Astrocyte (in vitro differentiated cells and primary cell): ENCODE measurements around the gene DLGAP4. TPM values are rescaled to one million over a fixed set of nuclear protein-coding genes. Genes with fewer than 3 reads are reported as not detected.

Experiments
- DNase-seq: peaks from one replicate; pipeline ENCODE4 v3.0.0-alpha.2; 2010; ENCODE audit warnings: low read depth
- FAIRE-seq: peaks from 2 replicates; lab custom pipeline; 2011; peaks lifted over from hg19 to GRCh38; lab: Jason Lieb, UNC
- H2AFZ ChIP-seq: 2 replicates; pipeline ENCODE4 v1.6.0; 2012; ENCODE audit warnings: low read depth, low read length, inconsistent platforms
- H3K27ac ChIP-seq: 2 replicates; pipeline ENCODE4 v1.5.1; 2011; ENCODE audit warnings: low read depth, low read length, inconsistent platforms
- H3K27me3 ChIP-seq: 2 replicates; pipeline ENCODE4 v1.6.0; 2011; ENCODE audit warnings: low read length, inconsistent platforms; ENCODE audit not compliant: insufficient read depth
- H3K36me3 ChIP-seq: 2 replicates; pipeline ENCODE4 v1.5.1; 2011; ENCODE audit warnings: low read length, inconsistent platforms; ENCODE audit not compliant: insufficient read depth
- H3K4me1 ChIP-seq: 2 replicates; pipeline ENCODE4 v1.5.1; 2011; ENCODE audit warnings: low read length, inconsistent platforms; ENCODE audit not compliant: insufficient read depth
- H3K4me2 ChIP-seq: 2 replicates; pipeline ENCODE4 v1.6.0; 2012; ENCODE audit warnings: low read length, inconsistent platforms
- H3K4me3 ChIP-seq: 2 replicates; pipeline ENCODE4 v1.5.1; 2011; ENCODE audit warnings: low read depth, mild to moderate bottlenecking, low read length, inconsistent platforms; ENCODE audit not compliant: insufficient read depth
- H3K79me2 ChIP-seq: 2 replicates; pipeline ENCODE4 v1.6.0; 2012; ENCODE audit warnings: mild to moderate bottlenecking, low read length, inconsistent platforms; ENCODE audit not compliant: insufficient read depth
- H3K9ac ChIP-seq: 2 replicates; pipeline ENCODE4 v1.6.0; 2012; ENCODE audit warnings: mild to moderate bottlenecking, low read length, inconsistent platforms
- H3K9me3 ChIP-seq: 2 replicates; pipeline ENCODE4 v1.5.1; 2012; ENCODE audit warnings: low read depth, mild to moderate bottlenecking, low read length, inconsistent platforms; ENCODE audit not compliant: insufficient read depth
- H4K20me1 ChIP-seq: 2 replicates; pipeline ENCODE4 v1.6.0; 2012; ENCODE audit warnings: low read length, inconsistent platforms; ENCODE audit not compliant: insufficient read depth
- H3K27ac Mint-ChIP-seq: one replicate; pipeline ENCODE4 v1.8.0; 2021; ENCODE audit warnings: mild to moderate bottlenecking, mixed read lengths; ENCODE audit not compliant: unreplicated experiment
- H3K27me3 Mint-ChIP-seq: one replicate; pipeline ENCODE4 v1.8.0; 2021; ENCODE audit warnings: low read depth, mixed read lengths; ENCODE audit not compliant: unreplicated experiment
- H3K36me3 Mint-ChIP-seq: one replicate; pipeline ENCODE4 v1.8.0; 2021; ENCODE audit warnings: low read depth, mixed read lengths; ENCODE audit not compliant: unreplicated experiment
- H3K4me1 Mint-ChIP-seq: one replicate; pipeline ENCODE4 v1.8.0; 2021; ENCODE audit warnings: low read depth, mixed read lengths; ENCODE audit not compliant: unreplicated experiment
- H3K4me3 Mint-ChIP-seq: one replicate; pipeline ENCODE4 v1.8.0; 2021; ENCODE audit warnings: mild to moderate bottlenecking, moderate library complexity, mixed read lengths; ENCODE audit not compliant: unreplicated experiment
- H3K9me3 Mint-ChIP-seq: one replicate; pipeline ENCODE4 v1.8.0; 2021; ENCODE audit warnings: mild to moderate bottlenecking, mixed read lengths; ENCODE audit not compliant: unreplicated experiment
- CTCF ChIP-seq: IDR thresholded peaks from 2 replicates; pipeline ENCODE4 v1.5.1; 2011; ENCODE audit warnings: low read depth, mild to moderate bottlenecking, inconsistent platforms, low read length, moderate library complexity; ENCODE audit not compliant: insufficient read depth
- EZH2 ChIP-seq: IDR thresholded peaks from 2 replicates; pipeline ENCODE4 v1.6.1; 2012; ENCODE audit warnings: mild to moderate bottlenecking, low read length, inconsistent platforms; ENCODE audit not compliant: insufficient read depth
- total RNA-seq: library from RNA; stranded (reverse); gene quantifications from 2 replicates; pipeline ENCODE4 v1.2.1, GENCODE V29; 2021

Gene DLGAP4
- total RNA-seq, 1 donor from 2014 or later: 135 TPM

GRCh38 chr20:36359668-36360406, 53.7 kb downstream of the DLGAP4 start:
- H3K4me1 Mint-ChIP-seq: no peaks in the 10 kb centered on the region
- DNase-seq: no peak
- no peak overlapping the region for H3K9ac ChIP-seq
- no peaks in the 10 kb centered on the region for H3K79me2 ChIP-seq
- FAIRE-seq: no peak
- H3K27me3 Mint-ChIP-seq: peaks cover 52% of the 10 kb centered on the region
- no peaks in the 10 kb centered on the region for H3K36me3 Mint-ChIP-seq
- H2AFZ ChIP-seq: no peak overlapping the region
- no peak for TF ChIP-seq CTCF
- TF ChIP-seq EZH2: no peak
- no peak overlapping the region for H3K27ac Mint-ChIP-seq
- H4K20me1 ChIP-seq: no peaks in the 10 kb centered on the region
- H3K4me3 ChIP-seq: no peak overlapping the region
- no peak overlapping the region for H3K27ac ChIP-seq
- H3K36me3 ChIP-seq: no peaks in the 10 kb centered on the region
- peaks cover 4% of the 10 kb centered on the region for H3K27me3 ChIP-seq
- H3K9me3 Mint-ChIP-seq: peaks cover 2% of the 10 kb centered on the region
- H3K4me2 ChIP-seq: no peak overlapping the region
- H3K4me3 Mint-ChIP-seq: peak overlapping the region; percentile 34
- no peaks in the 10 kb centered on the region for H3K9me3 ChIP-seq
- H3K4me1 ChIP-seq: no peaks in the 10 kb centered on the region

- Histone ChIP-seq H3K27me3 (peaks cover 9% of the 10 kb centered on the region), H3K27ac (no peak overlapping the region), H3K4me3 (no peak overlapping the region), H3K36me3 (no peaks in the 10 kb centered on the region), H3K9ac (no peak overlapping the region), H3K79me2 (no peaks in the 10 kb centered on the region), H3K4me2 (no peak overlapping the region), H2AFZ (no peak overlapping the region), H4K20me1 (no peaks in the 10 kb centered on the region), H3K4me1 (no peaks in the 10 kb centered on the region), H3K9me3 (no peaks in the 10 kb centered on the region)
- Mint-ChIP-seq H3K27me3 (peaks cover 52% of the 10 kb centered on the region), H3K36me3 (no peaks in the 10 kb centered on the region), H3K4me1 (no peaks in the 10 kb centered on the region), H3K9me3 (peaks cover 2% of the 10 kb centered on the region), H3K27ac (no peak overlapping the region), H3K4me3 (no peak overlapping the region)
- no peak for TF ChIP-seq EZH2
- TF ChIP-seq CTCF: no peak
- FAIRE-seq (no peak), DNase-seq (no peak)
These were observed 54.3 kb downstream of the DLGAP4 start for GRCh38 chr20:36360429-36360828.

GRCh38 chr20:36361406-36361805, 55.3 kb downstream of the DLGAP4 start:
- no peaks in the 10 kb centered on the region for H3K36me3 ChIP-seq
- H3K27me3 ChIP-seq: peaks cover 11% of the 10 kb centered on the region
- H3K9me3 ChIP-seq: no peaks in the 10 kb centered on the region
- H4K20me1 ChIP-seq: no peaks in the 10 kb centered on the region
- H3K4me3 Mint-ChIP-seq: no peak overlapping the region
- no peaks in the 10 kb centered on the region for H3K4me1 ChIP-seq
- no peak overlapping the region for H3K27ac ChIP-seq
- no peak overlapping the region for H3K4me3 ChIP-seq
- H3K79me2 ChIP-seq: no peaks in the 10 kb centered on the region
- FAIRE-seq (no peak), DNase-seq (no peak)
- no peaks in the 10 kb centered on the region for H3K4me1 Mint-ChIP-seq
- H3K27ac Mint-ChIP-seq: no peak overlapping the region
- no peak for TF ChIP-seq CTCF
- TF ChIP-seq EZH2: no peak
- no peaks in the 10 kb centered on the region for H3K36me3 Mint-ChIP-seq
- no peak overlapping the region for H3K9ac ChIP-seq
- peaks cover 2% of the 10 kb centered on the region for H3K9me3 Mint-ChIP-seq
- no peak overlapping the region for H3K4me2 ChIP-seq
- H3K27me3 Mint-ChIP-seq: peaks cover 53% of the 10 kb centered on the region
- H2AFZ ChIP-seq: no peak overlapping the region
